Nephron (organoid): ENCODE data around the gene NUDT2.
A peak's percentile ranks its signal among the peaks of the same experiment; 100 is the strongest.
"Not testable (repeated sequence)": the region's sequence is repeated elsewhere in the genome, so short reads cannot be mapped to it uniquely, and the experiment has no call there.

Experiments used
- H3K27ac Mint-ChIP-seq, 3 experiments: 2 replicates each; pipeline ENCODE4 v1.8.0; 2020; ENCODE audit warnings: mixed read lengths in 3 of 3, mild to moderate bottlenecking in 2 of 3, moderate library complexity in 1 of 3
- H3K27me3 Mint-ChIP-seq: 2 replicates; pipeline ENCODE4 v1.8.0; 2021; ENCODE audit warnings: low read depth, mild to moderate bottlenecking, moderate library complexity, mixed read lengths
- H3K36me3 Mint-ChIP-seq: 2 replicates; pipeline ENCODE4 v1.8.0; 2020; ENCODE audit warnings: low read depth, mixed read lengths
- H3K4me1 Mint-ChIP-seq: 2 replicates; pipeline ENCODE4 v1.8.0; 2020; ENCODE audit warnings: mixed read lengths
- H3K4me3 Mint-ChIP-seq, 3 experiments: 2 replicates each; pipeline ENCODE4 v1.8.0; 2020; ENCODE audit warnings: mild to moderate bottlenecking in 3 of 3, mixed read lengths in 3 of 3, moderate library complexity in 2 of 3
- H3K9me3 Mint-ChIP-seq: 2 replicates; pipeline ENCODE4 v1.8.0; 2020; ENCODE audit warnings: mixed read lengths
- CTCF ChIP-seq, 3 experiments: fragments of 200-600 bp; sonication (generic); IDR thresholded peaks; one replicate each; pipeline ENCODE4 v1.5.0; 2021; ENCODE audit warnings: antibody characterized with exemption in 3 of 3; ENCODE audit not compliant: unreplicated experiment in 3 of 3

Gene NUDT2

GRCh38 chr9:34346873-34347799, 17.8 kb downstream of the NUDT2 start:
- peak overlapping the region in 1 of 3 experiments; percentile 54 for H3K27ac Mint-ChIP-seq
- no peaks in the 10 kb centered on the region for H3K27me3 Mint-ChIP-seq
- no peaks in the 10 kb centered on the region for H3K9me3 Mint-ChIP-seq
- peaks cover 14% of the 10 kb centered on the region for H3K4me1 Mint-ChIP-seq
- peaks cover 14% of the 10 kb centered on the region for H3K36me3 Mint-ChIP-seq
- no peak for TF ChIP-seq CTCF (IDR thresholded peaks at IDR 0.05; ENCODE audit: unreplicated experiment in 3 of 3)
- H3K4me3 Mint-ChIP-seq, result no peak overlapping the region

- Mint-ChIP-seq H3K4me1 (peaks cover 14% of the 10 kb centered on the region), H3K36me3 (peaks cover 14% of the 10 kb centered on the region), H3K27me3 (no peaks in the 10 kb centered on the region), H3K27ac (peak overlapping the region in 1 of 3 experiments; percentile 54), H3K9me3 (no peaks in the 10 kb centered on the region), H3K4me3 (no peak overlapping the region)
- no peak for TF ChIP-seq CTCF (IDR thresholded peaks at IDR 0.05; ENCODE audit: unreplicated experiment in 3 of 3)
These were observed 18.4 kb downstream of the NUDT2 start for GRCh38 chr9:34347800-34348158.

DNA sequence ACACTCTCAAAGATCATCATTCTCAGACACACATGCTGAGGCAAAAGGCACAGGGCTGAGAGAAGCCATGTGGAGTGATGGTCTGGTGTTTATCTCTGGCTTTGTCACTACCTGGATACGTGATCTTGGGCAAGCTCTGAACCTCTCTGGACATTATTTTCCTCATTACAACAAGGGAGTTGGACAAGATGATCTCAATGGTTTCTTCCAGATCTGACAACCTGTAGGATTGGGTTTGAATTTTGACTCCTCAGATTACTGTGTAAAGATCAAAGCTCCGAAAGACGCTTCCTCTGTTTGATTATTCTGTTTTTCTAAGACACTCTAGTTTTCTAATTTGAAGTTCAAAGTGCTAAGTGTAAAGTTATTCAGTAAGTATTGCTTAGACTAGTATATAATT, 20.0 kb downstream of the NUDT2 start:
- Mint-ChIP-seq H3K36me3 (peaks cover 8% of the 10 kb centered on the region), H3K9me3 (no peaks in the 10 kb centered on the region), H3K4me1 (peaks cover 9% of the 10 kb centered on the region), H3K27ac (no peak overlapping the region), H3K27me3 (no peaks in the 10 kb centered on the region), H3K4me3 (no peak overlapping the region)
- no peak for TF ChIP-seq CTCF (IDR thresholded peaks at IDR 0.05; ENCODE audit: unreplicated experiment in 3 of 3)

GRCh38 chr9:34352122-34352652, 22.8 kb downstream of the NUDT2 start:
- H3K9me3 Mint-ChIP-seq, result peaks cover 16% of the 10 kb centered on the region
- H3K4me1 Mint-ChIP-seq, H3K4me3 Mint-ChIP-seq, H3K27me3 Mint-ChIP-seq: not testable (repeated sequence)
- peak overlapping the region in 1 of 3 experiments; percentile 37 for H3K27ac Mint-ChIP-seq
- peaks cover 10% of the 10 kb centered on the region for H3K36me3 Mint-ChIP-seq

DNA sequence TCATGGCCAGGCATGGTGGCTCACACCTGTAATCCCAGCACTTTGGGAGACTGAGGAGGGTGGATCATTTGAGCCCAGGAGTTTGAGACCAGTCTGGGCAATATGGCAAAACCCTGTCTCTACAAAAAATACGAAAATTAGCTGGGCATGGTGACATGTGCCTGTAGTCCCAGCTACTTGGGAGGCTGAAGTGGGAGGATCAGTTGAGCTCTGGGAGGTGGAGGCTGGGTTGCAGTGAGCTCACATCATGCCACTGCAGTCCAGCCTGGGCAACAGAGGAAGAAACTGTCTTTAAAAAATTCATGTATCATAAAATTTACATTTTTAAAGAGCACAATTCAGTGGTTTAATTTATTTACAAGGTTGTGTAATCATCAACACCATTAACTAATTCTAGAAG, 23.6 kb downstream of the NUDT2 start:
- peaks cover 23% of the 10 kb centered on the region for H3K9me3 Mint-ChIP-seq
- peaks cover 13% of the 10 kb centered on the region for H3K36me3 Mint-ChIP-seq
- H3K27ac Mint-ChIP-seq, H3K4me1 Mint-ChIP-seq, H3K4me3 Mint-ChIP-seq, H3K27me3 Mint-ChIP-seq: not testable (repeated sequence)

- no peak for TF ChIP-seq CTCF (IDR thresholded peaks at IDR 0.05; ENCODE audit: unreplicated experiment in 3 of 3)
- Mint-ChIP-seq H3K27ac (peak overlapping the region; percentile 14 to 97 (median 90)), H3K27me3 (no peaks in the 10 kb centered on the region), H3K4me1 (peaks cover 22% of the 10 kb centered on the region), H3K4me3 (no peak overlapping the region), H3K36me3 (peaks cover 14% of the 10 kb centered on the region), H3K9me3 (peaks cover 13% of the 10 kb centered on the region)
These were observed 33.3 kb downstream of the NUDT2 start for GRCh38 chr9:34362614-34363214.
